Panc1 (cell line): ENCODE results near the gene LIPK. TPM values are rescaled to one million over a fixed set of nuclear protein-coding genes. Genes with fewer than 3 reads are reported as not detected.

Experiments used
- ATAC-seq: fragments of 200-7000 bp; cut with Tn5 transposase; 2 replicates; pipeline ENCODE4 v1.9.1; 2020; ENCODE audit warnings: mild to moderate bottlenecking, moderate library complexity
- BruUV-seq: library from RNA; stranded (reverse); fragments of 400-500 nt; replicated peaks from 2 replicates; lab custom pipeline; 2021; lab: Mats Ljungman, UMichigan
- CTCF ChIA-PET: fragments of 300-600 bp; sonication (Branson Sonifier 250); formaldehyde crosslinking; loops from one replicate; lab custom pipeline; 2022; ENCODE audit warnings: antibody characterized with exemption; lab: Charles Lee
- POLR2A ChIA-PET: fragments of 300-600 bp; sonication (Branson Sonifier 250); formaldehyde crosslinking; loops from one replicate; lab custom pipeline; 2022; ENCODE audit warnings: antibody characterized with exemption; lab: Charles Lee
- DNase-seq: peaks from one replicate; pipeline ENCODE4 v3.0.0-alpha.2; 2010; ENCODE audit warnings: low read depth, low spot score
- H3K27ac ChIP-seq: 2 replicates; pipeline ENCODE4 v1.5.1; 2011; ENCODE audit warnings: mild to moderate bottlenecking, low read length, inconsistent platforms
- H3K27me3 ChIP-seq: fragments of 200-500 bp; sonication (Bioruptor generic); 2 replicates; pipeline ENCODE4 v1.6.0; 2014; ENCODE audit warnings: low read length, inconsistent platforms; ENCODE audit not compliant: control insufficient read depth, insufficient read depth
- H3K36me3 ChIP-seq: fragments of 200-500 bp; sonication (Bioruptor generic); 2 replicates; pipeline ENCODE4 v1.5.1; 2014; ENCODE audit warnings: inconsistent platforms, mild to moderate bottlenecking, low read length, moderate library complexity; ENCODE audit not compliant: control insufficient read depth, insufficient read depth
- H3K4me1 ChIP-seq: 2 replicates; pipeline ENCODE4 v1.5.1; 2011; ENCODE audit warnings: inconsistent platforms, mild to moderate bottlenecking, low read length, moderate library complexity; ENCODE audit not compliant: control insufficient read depth, insufficient read depth
- H3K4me3 ChIP-seq, 2 experiments: 2 replicates each; pipeline ENCODE4 v1.5.1; 2011 to 2012; ENCODE audit warnings: low read depth in 2 of 2, low read length in 2 of 2, mild to moderate bottlenecking in 2 of 2, inconsistent platforms in 1 of 2, moderate library complexity in 1 of 2
- H3K9me3 ChIP-seq: fragments of 200-500 bp; sonication (Bioruptor generic); 2 replicates; pipeline ENCODE4 v1.5.1; 2014; ENCODE audit warnings: low read depth, mild to moderate bottlenecking, inconsistent platforms, low read length, moderate library complexity; ENCODE audit not compliant: control insufficient read depth, insufficient read depth
- CTCF ChIP-seq: fragments of 450-650 bp; IDR thresholded peaks from 2 replicates; pipeline ENCODE4 v1.5.1; 2017; ENCODE audit warnings: mild to moderate bottlenecking
- POLR2AphosphoS5 ChIP-seq: IDR thresholded peaks from 2 replicates; pipeline ENCODE4 v1.6.1; 2012; ENCODE audit warnings: mild to moderate bottlenecking, low read depth, low read length, moderate library complexity
- REST ChIP-seq, 2 experiments: IDR thresholded peaks; 2 replicates each; pipeline ENCODE4 v1.6.1; 2011 to 2012; ENCODE audit warnings: low read depth in 2 of 2, control low read depth in 1 of 2, low read length in 1 of 2, mild to moderate bottlenecking in 1 of 2, moderate library complexity in 1 of 2; ENCODE audit not compliant: insufficient read depth in 1 of 2
- SIN3A ChIP-seq: IDR thresholded peaks from 2 replicates; pipeline ENCODE4 v1.6.1; 2012; ENCODE audit warnings: low read depth, mild to moderate bottlenecking, low read length, moderate library complexity, borderline replicate concordance; ENCODE audit not compliant: insufficient read depth
- TCF7L2 ChIP-seq: IDR thresholded peaks from 2 replicates; pipeline ENCODE4 v1.6.1; 2011; ENCODE audit warnings: mild to moderate bottlenecking, low read depth, low read length, inconsistent platforms
- in situ Hi-C: cut with HindIII; loops from 2 replicates; pipeline ENCODE4 v1.10.0; 2016; ENCODE audit warnings: low sequenced_read_pairs, low pct_unique_long_range_greater_than_20kb
- intact Hi-C: fragments of 100-400 bp; cut with micrococcal nuclease; formaldehyde crosslinking; loops from one replicate; pipeline ENCODE4 v1.10.0; 2022; ENCODE audit not compliant: unreplicated experiment
- total RNA-seq: library from RNA; stranded (reverse); gene quantifications from one replicate; pipeline ENCODE4 v1.2.1, GENCODE V29; 2021; ENCODE audit not compliant: unreplicated experiment

LIPK gene
- total RNA-seq, 1 experiment from 2014 or later: not detected

- H3K27me3 ChIP-seq: no peaks in the 10 kb centered on the region
- H3K9me3 ChIP-seq: no peaks in the 10 kb centered on the region
- POLR2A ChIA-PET: no interaction called here
- BruUV-seq: no TSS peak
- H3K36me3 ChIP-seq: no peaks in the 10 kb centered on the region
- H3K4me3 ChIP-seq: no peak overlapping the region
- no peak for DNase-seq
- TF ChIP-seq SIN3A (no peak), CTCF (no peak), REST (IDR thresholded peaks at IDR 0.05; ENCODE audit: insufficient read depth in 1 of 2, low read depth in 2 of 2, low read length in 1 of 2) (no peak), TCF7L2 (no peak)
- CTCF ChIA-PET: no interaction called here
- intact Hi-C loops: no loop called here
- in situ Hi-C loops: no loop called here
- no peaks in the 10 kb centered on the region for H3K4me1 ChIP-seq
- no peak overlapping the region for H3K27ac ChIP-seq
- ATAC-seq: no peak
Observed at GRCh38 chr10:88676283-88677060, 29.6 kb upstream of the LIPK start.

- ATAC-seq: no peak
- Histone ChIP-seq H3K4me3 (no peak overlapping the region), H3K27me3 (no peaks in the 10 kb centered on the region), H3K9me3 (no peaks in the 10 kb centered on the region), H3K4me1 (no peaks in the 10 kb centered on the region), H3K27ac (no peak overlapping the region), H3K36me3 (no peaks in the 10 kb centered on the region)
- no TSS peak for BruUV-seq
- POLR2A ChIA-PET: no interaction called here
- TF ChIP-seq TCF7L2 (no peak), CTCF (no peak), POLR2AphosphoS5 (no peak), REST (IDR thresholded peaks at IDR 0.05; ENCODE audit: insufficient read depth in 1 of 2, low read depth in 2 of 2, low read length in 1 of 2) (no peak), SIN3A (no peak)
- DNase-seq: no peak
- intact Hi-C loops: no loop called here
- CTCF ChIA-PET: no interaction called here
- in situ Hi-C loops: no loop called here
Observed at GRCh38 chr10:88680958-88681357, 25.1 kb upstream of the LIPK start.
